HFF-Myc (cell line): Measurements from ENCODE around the gene SUV39H2.

Source experiments
- DNase-seq: peaks from one replicate; pipeline ENCODE4 v3.0.0-alpha.2; 2011; ENCODE audit warnings: low read depth; ENCODE audit errors: extremely low read depth
- H3K4me3 ChIP-seq: replicated peaks from 2 replicates; pipeline ENCODE4 v1.5.1; 2011; ENCODE audit warnings: low read depth, mild to moderate bottlenecking, control low read depth, low read length
- CTCF ChIP-seq: IDR thresholded peaks from 2 replicates; pipeline ENCODE4 v1.5.1; 2012; ENCODE audit warnings: mild to moderate bottlenecking, low read depth, low read length, control low read depth; ENCODE audit errors: missing control alignments

Gene SUV39H2

GRCh38 chr10:14911801-14912200, 33.1 kb downstream of the SUV39H2 start:
- no peak for DNase-seq
- no peak overlapping the region for H3K4me3 ChIP-seq
- no peak for TF ChIP-seq CTCF

GRCh38 chr10:14916600-14916999, 37.9 kb downstream of the SUV39H2 start:
- DNase-seq: no peak
- H3K4me3 ChIP-seq: no peak overlapping the region
- TF ChIP-seq CTCF: no peak

GRCh38 chr10:14917827-14918226, 39.2 kb downstream of the SUV39H2 start:
- TF ChIP-seq CTCF: no peak
- H3K4me3 ChIP-seq: no peak overlapping the region
- DNase-seq: no peak

- no peak overlapping the region for H3K4me3 ChIP-seq
- DNase-seq: no peak
- TF ChIP-seq CTCF: no peak
These were observed 40.3 kb downstream of the SUV39H2 start for GRCh38 chr10:14918964-14919363.

GRCh38 chr10:14924013-14924412, 45.3 kb downstream of the SUV39H2 start:
- no peak for DNase-seq
- TF ChIP-seq CTCF: no peak
- no peak overlapping the region for H3K4me3 ChIP-seq

GRCh38 chr10:14925268-14925667, 46.6 kb downstream of the SUV39H2 start:
- DNase-seq: no peak
- no peak for TF ChIP-seq CTCF
- no peak overlapping the region for H3K4me3 ChIP-seq

- no peak overlapping the region for H3K4me3 ChIP-seq
- no peak for DNase-seq
- TF ChIP-seq CTCF: no peak
These were observed 47.4 kb downstream of the SUV39H2 start for GRCh38 chr10:14926061-14926470.
